ENCODE results near the gene ZSCAN25.
"Not testable (repeated sequence)": the region's sequence is repeated elsewhere in the genome, so short reads cannot be mapped to it uniquely, and the experiment has no call there.

Gene ZSCAN25

GRCh38 chr7:99648843-99649242, 32.1 kb downstream of the ZSCAN25 start:
- Mint-ChIP-seq H3K9me3 (no peaks in the 10 kb centered on the region), H3K4me3 (no peak overlapping the region), H3K36me3 (ENCODE audit: low read depth) (peaks cover 70% of the 10 kb centered on the region), H3K27me3 (no peaks in the 10 kb centered on the region), H3K4me1 (ENCODE audit: low read depth) (peaks cover 23% of the 10 kb centered on the region), H3K27ac (peak overlapping the region; percentile 58)
- no peak for DNase-seq

- H3K4me3 Mint-ChIP-seq = no peak overlapping the region
- no peak overlapping the region for H3K27ac Mint-ChIP-seq
- no peak for DNase-seq
- no peaks in the 10 kb centered on the region for H3K9me3 Mint-ChIP-seq
- H3K36me3 Mint-ChIP-seq (ENCODE audit: low read depth) = peaks cover 61% of the 10 kb centered on the region
- H3K27me3 Mint-ChIP-seq = no peaks in the 10 kb centered on the region
- H3K4me1 Mint-ChIP-seq (ENCODE audit: low read depth) = peaks cover 22% of the 10 kb centered on the region
Observed at GRCh38 chr7:99651290-99651689, 34.5 kb downstream of the ZSCAN25 start.

- H3K36me3 Mint-ChIP-seq (ENCODE audit: low read depth) = peaks cover 53% of the 10 kb centered on the region
- no peak overlapping the region for H3K27ac Mint-ChIP-seq
- H3K4me1 Mint-ChIP-seq (ENCODE audit: low read depth) = peaks cover 23% of the 10 kb centered on the region
- H3K27me3 Mint-ChIP-seq = no peaks in the 10 kb centered on the region
- no peak for DNase-seq
- no peaks in the 10 kb centered on the region for H3K9me3 Mint-ChIP-seq
- H3K4me3 Mint-ChIP-seq = no peak overlapping the region
Observed at GRCh38 chr7:99652671-99653070, 35.9 kb downstream of the ZSCAN25 start.

GRCh38 chr7:99653269-99653668, 36.5 kb downstream of the ZSCAN25 start:
- Mint-ChIP-seq H3K4me1 (ENCODE audit: low read depth) (peaks cover 19% of the 10 kb centered on the region), H3K36me3 (ENCODE audit: low read depth) (peaks cover 52% of the 10 kb centered on the region)
- not testable (repeated sequence) for H3K27ac Mint-ChIP-seq, DNase-seq, H3K27me3 Mint-ChIP-seq, H3K9me3 Mint-ChIP-seq, H3K4me3 Mint-ChIP-seq

GRCh38 chr7:99653754-99654153, 37.0 kb downstream of the ZSCAN25 start:
- no peaks in the 10 kb centered on the region for H3K27me3 Mint-ChIP-seq
- H3K4me3 Mint-ChIP-seq = no peak overlapping the region
- H3K4me1 Mint-ChIP-seq (ENCODE audit: low read depth) = peaks cover 16% of the 10 kb centered on the region

GRCh38 chr7:99654626-99655025, 37.9 kb downstream of the ZSCAN25 start:
- not testable (repeated sequence) for DNase-seq; H3K4me3 Mint-ChIP-seq; H3K4me1 Mint-ChIP-seq (ENCODE audit: low read depth); H3K27ac Mint-ChIP-seq; H3K27me3 Mint-ChIP-seq; H3K9me3 Mint-ChIP-seq
- H3K36me3 Mint-ChIP-seq (ENCODE audit: low read depth) = peaks cover 53% of the 10 kb centered on the region

More at GRCh38 chr7:99653754-99654153, 37.0 kb downstream of the ZSCAN25 start:
- no peak overlapping the region for H3K27ac Mint-ChIP-seq
- no peak for DNase-seq
- no peaks in the 10 kb centered on the region for H3K9me3 Mint-ChIP-seq
- peaks cover 55% of the 10 kb centered on the region for H3K36me3 Mint-ChIP-seq (ENCODE audit: low read depth)

GRCh38 chr7:99657879-99658278, 41.1 kb downstream of the ZSCAN25 start:
- not testable (repeated sequence) for H3K4me1 Mint-ChIP-seq (ENCODE audit: low read depth); H3K9me3 Mint-ChIP-seq; H3K27ac Mint-ChIP-seq; H3K27me3 Mint-ChIP-seq; H3K4me3 Mint-ChIP-seq; DNase-seq
- peaks cover 57% of the 10 kb centered on the region for H3K36me3 Mint-ChIP-seq (ENCODE audit: low read depth)

GRCh38 chr7:99665312-99666012, 48.7 kb downstream of the ZSCAN25 start:
- no peaks in the 10 kb centered on the region for H3K27me3 Mint-ChIP-seq
- peaks cover 60% of the 10 kb centered on the region for H3K36me3 Mint-ChIP-seq (ENCODE audit: low read depth)
- DNase-seq = no peak
- H3K27ac Mint-ChIP-seq = peak overlapping the region; percentile 22
- no peak overlapping the region for H3K4me3 Mint-ChIP-seq
- H3K4me1 Mint-ChIP-seq (ENCODE audit: low read depth) = peaks cover 11% of the 10 kb centered on the region
- H3K9me3 Mint-ChIP-seq = no peaks in the 10 kb centered on the region

GRCh38 chr7:99666013-99666395, 49.3 kb downstream of the ZSCAN25 start:
- H3K9me3 Mint-ChIP-seq = no peaks in the 10 kb centered on the region
- H3K4me3 Mint-ChIP-seq = no peak overlapping the region
- peaks cover 56% of the 10 kb centered on the region for H3K36me3 Mint-ChIP-seq (ENCODE audit: low read depth)
- no peaks in the 10 kb centered on the region for H3K27me3 Mint-ChIP-seq
- peak overlapping the region; percentile 22 for H3K27ac Mint-ChIP-seq
- DNase-seq = no peak
- H3K4me1 Mint-ChIP-seq (ENCODE audit: low read depth) = peaks cover 11% of the 10 kb centered on the region

GRCh38 chr7:99667179-99667578, 50.4 kb downstream of the ZSCAN25 start:
- H3K27ac Mint-ChIP-seq = no peak overlapping the region
- no peak overlapping the region for H3K4me3 Mint-ChIP-seq
- no peak for DNase-seq
- peaks cover 12% of the 10 kb centered on the region for H3K4me1 Mint-ChIP-seq (ENCODE audit: low read depth)
- H3K9me3 Mint-ChIP-seq = no peaks in the 10 kb centered on the region
- no peaks in the 10 kb centered on the region for H3K27me3 Mint-ChIP-seq
- H3K36me3 Mint-ChIP-seq (ENCODE audit: low read depth) = peaks cover 51% of the 10 kb centered on the region

- H3K36me3 Mint-ChIP-seq (ENCODE audit: low read depth) = peaks cover 38% of the 10 kb centered on the region
- no peaks in the 10 kb centered on the region for H3K9me3 Mint-ChIP-seq
- DNase-seq = no peak
- H3K4me1 Mint-ChIP-seq (ENCODE audit: low read depth) = peaks cover 12% of the 10 kb centered on the region
- no peak overlapping the region for H3K27ac Mint-ChIP-seq
- H3K27me3 Mint-ChIP-seq = no peaks in the 10 kb centered on the region
- no peak overlapping the region for H3K4me3 Mint-ChIP-seq
Observed at GRCh38 chr7:99668541-99668940, 51.8 kb downstream of the ZSCAN25 start.

GRCh38 chr7:99669782-99670181, 53.0 kb downstream of the ZSCAN25 start:
- H3K27ac Mint-ChIP-seq = no peak overlapping the region
- H3K27me3 Mint-ChIP-seq = no peaks in the 10 kb centered on the region
- H3K4me1 Mint-ChIP-seq (ENCODE audit: low read depth) = peaks cover 20% of the 10 kb centered on the region
- no peak for DNase-seq
- peaks cover 28% of the 10 kb centered on the region for H3K36me3 Mint-ChIP-seq (ENCODE audit: low read depth)
- H3K9me3 Mint-ChIP-seq = no peaks in the 10 kb centered on the region
- no peak overlapping the region for H3K4me3 Mint-ChIP-seq

GRCh38 chr7:99672573-99672972, 55.8 kb downstream of the ZSCAN25 start:
- Mint-ChIP-seq H3K9me3 (no peaks in the 10 kb centered on the region), H3K4me3 (no peak overlapping the region), H3K27ac (no peak overlapping the region), H3K36me3 (ENCODE audit: low read depth) (peaks cover 16% of the 10 kb centered on the region), H3K4me1 (ENCODE audit: low read depth) (peaks cover 24% of the 10 kb centered on the region), H3K27me3 (no peaks in the 10 kb centered on the region)
- DNase-seq = no peak

GRCh38 chr7:99674995-99675742, 58.4 kb downstream of the ZSCAN25 start:
- Mint-ChIP-seq H3K4me1 (ENCODE audit: low read depth) (peaks cover 24% of the 10 kb centered on the region), H3K9me3 (no peaks in the 10 kb centered on the region), H3K27ac (peak overlapping the region; percentile 81), H3K4me3 (no peak overlapping the region), H3K27me3 (no peaks in the 10 kb centered on the region), H3K36me3 (ENCODE audit: low read depth) (no peaks in the 10 kb centered on the region)
- DNase-seq = no peak

- Mint-ChIP-seq H3K4me1 (ENCODE audit: low read depth) (peaks cover 23% of the 10 kb centered on the region), H3K9me3 (no peaks in the 10 kb centered on the region), H3K36me3 (ENCODE audit: low read depth) (peaks cover 1% of the 10 kb centered on the region), H3K4me3 (no peak overlapping the region), H3K27ac (no peak overlapping the region), H3K27me3 (no peaks in the 10 kb centered on the region)
- DNase-seq = no peak
Observed at GRCh38 chr7:99677013-99677647, 60.4 kb downstream of the ZSCAN25 start.
